GM18520 (cell line): Measurements from ENCODE around the gene C19orf67.
"Not testable (repeated sequence)": the region's sequence is repeated elsewhere in the genome, so short reads cannot be mapped to it uniquely, and the experiment has no call there.

Experiments used
- ATAC-seq: cut with Tn5 transposase; IDR thresholded peaks from one replicate; pipeline ENCODE4 v1.9.1; 2021; ENCODE audit not compliant: unreplicated experiment

The C19orf67 gene

GRCh38 chr19:14058182-14059092, 27.1 kb downstream of the C19orf67 start:
- no peak for ATAC-seq

GRCh38 chr19:14056741-14057356, 28.7 kb downstream of the C19orf67 start:
- ATAC-seq = no peak

- ATAC-seq = no peak
These were observed 29.4 kb downstream of the C19orf67 start for GRCh38 chr19:14056069-14056666.

- no peak for ATAC-seq
These were observed 30.2 kb downstream of the C19orf67 start for GRCh38 chr19:14055396-14055795.

GRCh38 chr19:14054721-14055120, 30.9 kb downstream of the C19orf67 start:
- ATAC-seq = no peak

- no peak for ATAC-seq
These were observed 31.5 kb downstream of the C19orf67 start for GRCh38 chr19:14054099-14054498.

- no peak for ATAC-seq
These were observed 32.1 kb downstream of the C19orf67 start for GRCh38 chr19:14053500-14053899.

GRCh38 chr19:14053032-14053431, 32.6 kb downstream of the C19orf67 start:
- no peak for ATAC-seq

- no peak for ATAC-seq
These were observed 33.1 kb downstream of the C19orf67 start for GRCh38 chr19:14052470-14052869.

- ATAC-seq = no peak
These were observed 33.6 kb downstream of the C19orf67 start for GRCh38 chr19:14051980-14052379.

GRCh38 chr19:14050961-14051360, 34.6 kb downstream of the C19orf67 start:
- not testable (repeated sequence) for ATAC-seq

- ATAC-seq = no peak
These were observed 35.1 kb downstream of the C19orf67 start for GRCh38 chr19:14050512-14050911.

- ATAC-seq = no peak
These were observed 37.0 kb downstream of the C19orf67 start for GRCh38 chr19:14048443-14049153.

- not testable (repeated sequence) for ATAC-seq
These were observed 37.7 kb downstream of the C19orf67 start for GRCh38 chr19:14047866-14048265.

- ATAC-seq = not testable (repeated sequence)
These were observed 42.6 kb downstream of the C19orf67 start for GRCh38 chr19:14042659-14043608.

GRCh38 chr19:14039181-14039580, 46.4 kb downstream of the C19orf67 start:
- no peak for ATAC-seq

GRCh38 chr19:14035706-14036105, 49.9 kb downstream of the C19orf67 start:
- ATAC-seq = no peak

- ATAC-seq = not testable (repeated sequence)
These were observed 50.4 kb downstream of the C19orf67 start for GRCh38 chr19:14035159-14035558.

- ATAC-seq = no peak
These were observed 51.6 kb downstream of the C19orf67 start for GRCh38 chr19:14033946-14034345.
